Sigmoid colon (tissue), 4 donors: ENCODE results near the gene FNDC10.

ENCODE experiments used
- CTCF ChIP-seq, 4 experiments: fragments of 450-650 bp in 3 of 4; fragments of 200-600 bp in 1 of 4; IDR thresholded peaks; one replicate each; pipeline ENCODE4 v1.5.1; 2016 to 2019; ENCODE audit warnings: antibody characterized with exemption in 4 of 4, mild to moderate bottlenecking in 3 of 4, moderate library complexity in 2 of 4
- EP300 ChIP-seq, 4 donors: sonication (generic); formaldehyde crosslinking; IDR thresholded peaks; one replicate each; pipeline ENCODE4 v1.6.1; 2017; ENCODE audit warnings: antibody characterized with exemption in 4 of 4
- POLR2A ChIP-seq, 2 donors: fragments of 450-650 bp; IDR thresholded peaks; one replicate each; pipeline ENCODE4 v1.6.1; 2016; ENCODE audit warnings: antibody characterized with exemption in 2 of 2, mild to moderate bottlenecking in 2 of 2, moderate library complexity in 2 of 2
- POLR2AphosphoS5 ChIP-seq, 4 donors: sonication (generic); formaldehyde crosslinking; IDR thresholded peaks; one replicate each; pipeline ENCODE4 v1.6.1; 2017; ENCODE audit warnings: antibody characterized with exemption in 4 of 4

- TF ChIP-seq POLR2A (IDR thresholded peaks at IDR 0.05) (no peak), CTCF (IDR thresholded peaks at IDR 0.05) (no peak), POLR2AphosphoS5 (IDR thresholded peaks at IDR 0.05) (no peak), EP300 (IDR thresholded peaks at IDR 0.05) (no peak)
These were observed 2.5 kb downstream of the FNDC10 start for GRCh38 chr1:1597275-1597930.
